ENCODE data around the gene NIPAL4.

Gene NIPAL4

GRCh38 chr5:157518963-157519362, 59.0 kb downstream of the NIPAL4 start:
- DNase-seq, result no peak

DNA sequence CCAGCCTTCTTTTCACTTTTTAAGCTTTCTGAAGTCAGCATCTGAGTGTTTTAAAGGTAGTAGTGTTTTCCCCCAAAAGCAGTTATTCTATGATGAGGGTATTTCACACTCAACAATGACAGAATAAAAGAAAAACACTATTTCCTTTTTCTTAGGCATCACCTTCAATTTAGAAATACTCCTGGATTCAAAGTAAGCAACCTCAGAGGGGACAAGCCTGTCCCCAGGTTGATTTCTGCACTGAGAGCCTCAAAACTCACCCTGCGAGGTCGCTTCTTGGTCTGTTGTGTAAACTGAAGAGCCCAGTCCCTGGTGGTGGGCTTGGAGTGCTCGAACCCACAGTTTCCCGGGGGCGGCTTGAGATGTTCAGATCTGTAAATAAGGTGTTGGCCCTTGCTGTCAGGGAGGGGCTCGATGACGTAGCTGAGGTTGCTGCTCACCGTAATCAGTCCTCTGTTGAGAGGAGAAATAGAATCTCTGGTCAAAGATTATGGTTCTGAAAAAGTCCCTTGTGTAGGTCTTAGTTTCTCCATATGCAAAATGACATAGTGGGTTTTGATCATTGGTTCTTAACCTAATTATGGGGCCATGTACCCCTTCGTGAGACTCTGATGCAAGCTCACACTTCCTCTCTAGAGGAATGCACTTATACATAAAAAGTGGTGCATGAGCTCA, 59.7 kb downstream of the NIPAL4 start:
- DNase-seq, result no peak

DNA sequence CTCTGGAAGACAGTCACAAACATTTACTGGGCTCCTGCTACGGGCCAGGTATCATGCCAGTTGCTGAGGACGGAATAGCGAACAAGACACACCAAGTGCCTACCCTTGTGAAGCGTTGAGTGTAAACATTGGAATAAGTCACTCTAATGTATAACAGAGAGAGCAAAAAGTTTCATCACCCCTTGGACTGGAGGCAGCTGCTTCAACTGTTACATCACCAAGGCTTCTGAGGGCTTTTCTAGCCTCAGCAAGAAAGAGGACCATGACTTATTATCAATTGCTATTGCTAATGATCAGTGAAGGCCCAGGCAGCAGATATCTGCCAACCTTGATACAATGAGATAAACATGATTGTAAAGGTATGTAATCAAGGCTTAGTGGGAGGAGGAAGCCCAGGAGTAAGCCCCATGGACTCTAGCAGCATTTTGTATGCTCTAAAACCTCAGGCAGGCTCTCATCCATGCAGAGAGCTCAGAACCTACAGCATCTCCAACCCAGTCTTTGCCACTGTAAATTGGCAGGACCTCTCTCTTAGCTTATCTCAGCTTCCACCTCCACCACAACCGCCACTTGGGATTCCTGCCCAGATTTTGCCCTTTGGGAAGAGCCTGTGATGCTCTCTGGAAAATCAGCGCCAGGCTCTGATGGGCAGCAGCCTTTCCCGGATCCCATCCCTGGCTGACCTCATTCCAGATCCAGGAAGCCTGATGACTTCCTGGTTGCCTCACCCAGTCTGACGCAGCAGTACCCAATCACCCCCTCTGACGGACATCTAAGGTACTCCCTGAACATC, 61.1 kb downstream of the NIPAL4 start:
- DNase-seq, result no peak

DNA sequence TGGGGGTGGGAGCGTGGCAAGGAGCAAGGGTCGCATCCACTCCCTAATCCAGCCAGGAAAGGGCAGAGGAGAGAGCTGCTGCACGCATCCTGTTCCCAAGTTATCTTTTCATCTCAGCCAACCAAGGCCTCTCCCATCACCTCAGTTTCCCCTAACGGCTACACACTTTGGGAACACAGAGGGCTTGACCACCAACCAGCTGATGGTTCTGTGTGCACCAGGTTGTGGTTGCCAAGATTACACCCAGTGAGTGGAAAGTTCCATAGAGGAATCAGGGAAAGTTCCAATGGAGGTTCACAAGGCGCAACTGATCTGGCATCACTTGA, 61.7 kb downstream of the NIPAL4 start:
- no peak for DNase-seq

- no peak for DNase-seq
Observed at GRCh38 chr5:157523976-157524375, 64.0 kb downstream of the NIPAL4 start.
